MM.1S (cell line): ENCODE data around the gene SOX21.

Experiments used
- EZH2 ChIP-seq: fragments of 300-600 bp; sonication (generic); optimal IDR thresholded peaks from 2 replicates; pipeline ENCODE3; 2017; ENCODE audit warnings: low read depth, mild to moderate bottlenecking, antibody characterized with exemption, low read length, mixed read lengths
- EZH2phosphoT487 ChIP-seq: fragments of 300-600 bp; sonication (generic); IDR thresholded peaks from 2 replicates; pipeline ENCODE4 v1.6.1; 2018; ENCODE audit warnings: antibody characterized with exemption, low read length
- TF ChIP-seq, protein P1 (sequence below): fragments of 300-600 bp; sonication (generic); IDR thresholded peaks from 2 replicates; pipeline ENCODE4 v1.5.1; 2016; ENCODE audit warnings: antibody characterized with exemption, low read length, mixed read lengths

DNA sequence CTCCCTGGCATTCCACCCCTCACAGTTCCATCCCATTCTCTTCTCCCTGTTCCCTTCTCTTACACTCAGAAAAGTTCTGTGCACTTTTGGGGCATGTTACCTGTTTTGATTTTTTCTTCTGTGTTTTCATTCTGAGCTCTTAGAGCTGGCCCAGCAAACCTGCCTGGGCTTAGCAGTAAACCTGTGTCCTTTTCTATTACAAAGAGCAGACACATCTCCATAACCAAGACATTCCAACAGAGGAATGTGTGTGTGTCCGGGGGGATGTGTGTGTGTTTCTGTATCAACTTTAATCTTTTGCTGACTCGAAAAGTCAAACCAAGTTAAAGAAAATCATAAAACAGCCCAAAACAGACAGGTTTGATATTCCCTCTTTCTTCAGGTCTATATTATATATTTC lies 49.1 kb upstream of the SOX21 start:
- TF ChIP-seq, protein P1, sequence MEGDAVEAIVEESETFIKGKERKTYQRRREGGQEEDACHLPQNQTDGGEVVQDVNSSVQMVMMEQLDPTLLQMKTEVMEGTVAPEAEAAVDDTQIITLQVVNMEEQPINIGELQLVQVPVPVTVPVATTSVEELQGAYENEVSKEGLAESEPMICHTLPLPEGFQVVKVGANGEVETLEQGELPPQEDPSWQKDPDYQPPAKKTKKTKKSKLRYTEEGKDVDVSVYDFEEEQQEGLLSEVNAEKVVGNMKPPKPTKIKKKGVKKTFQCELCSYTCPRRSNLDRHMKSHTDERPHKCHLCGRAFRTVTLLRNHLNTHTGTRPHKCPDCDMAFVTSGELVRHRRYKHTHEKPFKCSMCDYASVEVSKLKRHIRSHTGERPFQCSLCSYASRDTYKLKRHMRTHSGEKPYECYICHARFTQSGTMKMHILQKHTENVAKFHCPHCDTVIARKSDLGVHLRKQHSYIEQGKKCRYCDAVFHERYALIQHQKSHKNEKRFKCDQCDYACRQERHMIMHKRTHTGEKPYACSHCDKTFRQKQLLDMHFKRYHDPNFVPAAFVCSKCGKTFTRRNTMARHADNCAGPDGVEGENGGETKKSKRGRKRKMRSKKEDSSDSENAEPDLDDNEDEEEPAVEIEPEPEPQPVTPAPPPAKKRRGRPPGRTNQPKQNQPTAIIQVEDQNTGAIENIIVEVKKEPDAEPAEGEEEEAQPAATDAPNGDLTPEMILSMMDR, result no peak
- TF ChIP-seq EZH2phosphoT487 (no peak), EZH2 (no peak)
